KMS-11 (cell line): ENCODE results near the gene RAD51B.

ENCODE experiments used
- H2AFZ ChIP-seq: fragments of 200-600 bp; sonication (generic); 2 replicates; pipeline ENCODE4 v1.6.1; 2016; ENCODE audit warnings: antibody characterized with exemption, mixed run types, low read depth
- H3K27ac ChIP-seq: fragments of 200-600 bp; sonication (generic); 2 replicates; pipeline ENCODE4 v1.6.1; 2016; ENCODE audit warnings: mild to moderate bottlenecking, mixed run types
- H3K27me3 ChIP-seq: fragments of 200-600 bp; sonication (generic); 2 replicates; pipeline ENCODE4 v1.6.1; 2017; ENCODE audit warnings: mild to moderate bottlenecking, low read depth, mixed run types, moderate library complexity; ENCODE audit not compliant: insufficient read depth
- H3K36me3 ChIP-seq: fragments of 200-600 bp; sonication (generic); 2 replicates; pipeline ENCODE4 v1.6.1; 2017; ENCODE audit warnings: mild to moderate bottlenecking, mixed run types; ENCODE audit not compliant: insufficient read depth
- H3K4me1 ChIP-seq: fragments of 200-600 bp; sonication (generic); 2 replicates; pipeline ENCODE4 v1.6.1; 2016; ENCODE audit warnings: mild to moderate bottlenecking, low read depth, mixed run types; ENCODE audit not compliant: poor library complexity, severe bottlenecking
- H3K4me2 ChIP-seq: fragments of 200-600 bp; sonication (generic); 2 replicates; pipeline ENCODE4 v1.7.0; 2016; ENCODE audit warnings: mild to moderate bottlenecking, mixed run types
- H3K4me3 ChIP-seq: fragments of 200-600 bp; sonication (generic); IDR thresholded peaks from 2 replicates; pipeline ENCODE4 v1.6.1; 2017; ENCODE audit warnings: low read depth, low read length, mixed read lengths; ENCODE audit not compliant: insufficient read depth
- H3K79me2 ChIP-seq: fragments of 200-600 bp; sonication (generic); 2 replicates; pipeline ENCODE4 v1.6.1; 2016; ENCODE audit warnings: low read depth, mixed run types; ENCODE audit not compliant: insufficient read depth
- H3K9ac ChIP-seq: fragments of 200-600 bp; sonication (generic); 2 replicates; pipeline ENCODE4 v1.6.1; 2016; ENCODE audit warnings: mild to moderate bottlenecking, mixed run types
- H4K20me1 ChIP-seq: fragments of 200-600 bp; sonication (generic); 2 replicates; pipeline ENCODE4 v1.6.1; 2016; ENCODE audit warnings: mild to moderate bottlenecking, mixed run types; ENCODE audit not compliant: insufficient read depth
- CTCF ChIP-seq: fragments of 200-600 bp; sonication (generic); conservative IDR thresholded peaks from 2 replicates; pipeline ENCODE4 v1.6.1; 2017; ENCODE audit warnings: low read depth, mild to moderate bottlenecking, antibody characterized with exemption, low read length, moderate library complexity, mixed read lengths

Gene RAD51B

GRCh38 chr14:68393259-68393658 lies 573.7 kb downstream of the RAD51B start:
- no peak for TF ChIP-seq CTCF
- Histone ChIP-seq H3K9ac (no peak overlapping the region), H3K4me3 (no peak overlapping the region), H3K27ac (no peak overlapping the region), H3K4me1 (peaks cover 43% of the 10 kb centered on the region), H3K4me2 (no peak overlapping the region; the same call in 1 of the 2 replicates), H4K20me1 (no peaks in the 10 kb centered on the region), H3K36me3 (no peaks in the 10 kb centered on the region), H3K27me3 (no peaks in the 10 kb centered on the region), H2AFZ (no peak overlapping the region), H3K79me2 (no peaks in the 10 kb centered on the region)

- Histone ChIP-seq H3K4me3 (no peak overlapping the region), H3K9ac (no peak overlapping the region), H3K4me1 (peaks cover 47% of the 10 kb centered on the region), H3K27ac (no peak overlapping the region), H4K20me1 (no peaks in the 10 kb centered on the region), H3K4me2 (no peak overlapping the region), H3K27me3 (no peaks in the 10 kb centered on the region), H2AFZ (no peak overlapping the region), H3K36me3 (no peaks in the 10 kb centered on the region), H3K79me2 (no peaks in the 10 kb centered on the region)
- no peak for TF ChIP-seq CTCF
Measured at GRCh38 chr14:68394118-68394763, 574.7 kb downstream of the RAD51B start.

- Histone ChIP-seq H3K27me3 (no peaks in the 10 kb centered on the region), H3K36me3 (no peaks in the 10 kb centered on the region), H3K4me1 (peaks cover 52% of the 10 kb centered on the region), H3K9ac (no peak overlapping the region), H3K4me3 (no peak overlapping the region), H4K20me1 (no peaks in the 10 kb centered on the region), H3K79me2 (no peaks in the 10 kb centered on the region), H3K4me2 (no peak overlapping the region), H3K27ac (no peak overlapping the region), H2AFZ (no peak overlapping the region)
- no peak for TF ChIP-seq CTCF
Measured at GRCh38 chr14:68394764-68395143, 575.2 kb downstream of the RAD51B start.

- Histone ChIP-seq H3K4me1 (peaks cover 61% of the 10 kb centered on the region), H3K4me3 (no peak overlapping the region), H3K36me3 (no peaks in the 10 kb centered on the region), H3K9ac (no peak overlapping the region), H3K27me3 (no peaks in the 10 kb centered on the region), H4K20me1 (no peaks in the 10 kb centered on the region), H2AFZ (no peak overlapping the region), H3K4me2 (no peak overlapping the region), H3K79me2 (no peaks in the 10 kb centered on the region), H3K27ac (no peak overlapping the region)
- no peak for TF ChIP-seq CTCF
Measured at GRCh38 chr14:68395604-68396003, 576.0 kb downstream of the RAD51B start.
